HepG2 (cell line): Measurements from ENCODE around the gene TNFAIP1. TPM values are rescaled to one million over a fixed set of nuclear protein-coding genes. Genes with fewer than 3 reads are reported as not detected.

Experiments used
- ATF7 ChIP-seq, 2 experiments: fragments of 450-650 bp in 1 of 2; sonication (generic) in 1 of 2; formaldehyde crosslinking in 1 of 2; IDR thresholded peaks; 2 replicates each; pipeline versions ENCODE4 v1.4.0 to v1.6.1; 2016 to 2020; ENCODE audit warnings: antibody characterized with exemption in 1 of 2, mild to moderate bottlenecking in 1 of 2, missing genetic modification reagents in 1 of 2
- ATM ChIP-seq: fragments of 450-650 bp; IDR thresholded peaks from 2 replicates; pipeline ENCODE4 v1.7.1; 2017; ENCODE audit warnings: mild to moderate bottlenecking, borderline replicate concordance
- CC2D1A ChIP-seq: sonication (generic); formaldehyde crosslinking; IDR thresholded peaks from 2 replicates; pipeline ENCODE4 v1.8.1; 2023; ENCODE audit warnings: mild to moderate bottlenecking, missing genetic modification reagents
- FOXA1 ChIP-seq, 2 experiments: fragments of 450-650 bp in 1 of 2; sonication (generic) in 1 of 2; formaldehyde crosslinking in 1 of 2; IDR thresholded peaks; 2 replicates each; pipeline versions ENCODE4 v1.4.0 to v1.6.1; 2016 to 2020; ENCODE audit warnings: missing genetic modification reagents in 1 of 2
- GZF1 ChIP-seq: sonication (generic); formaldehyde crosslinking; IDR thresholded peaks from 2 replicates; pipeline ENCODE4 v1.5.1; 2020; ENCODE audit warnings: mild to moderate bottlenecking, missing genetic modification reagents
- HNRNPK ChIP-seq: fragments of 200-400 bp; formaldehyde crosslinking; IDR thresholded peaks from 2 replicates; pipeline ENCODE4 v1.6.1; 2018; ENCODE audit warnings: low read length, low read depth, moderate library complexity, mild to moderate bottlenecking; ENCODE audit not compliant: poor library complexity, severe bottlenecking
- HOXA3 ChIP-seq: sonication (generic); formaldehyde crosslinking; IDR thresholded peaks from 2 replicates; pipeline ENCODE4 v1.5.0; 2020; ENCODE audit warnings: missing genetic modification reagents
- HOXA9 ChIP-seq: sonication (generic); formaldehyde crosslinking; IDR thresholded peaks from 2 replicates; pipeline ENCODE4 v1.8.1; 2022; ENCODE audit warnings: missing genetic modification reagents, mild to moderate bottlenecking, moderate library complexity, borderline replicate concordance
- KDM5A ChIP-seq: fragments of 200-600 bp; sonication (generic); IDR thresholded peaks from 2 replicates; pipeline ENCODE4 v1.7.0; 2018; ENCODE audit warnings: antibody characterized with exemption, mild to moderate bottlenecking, low read length, borderline replicate concordance
- PAX8 ChIP-seq: sonication (generic); formaldehyde crosslinking; IDR thresholded peaks from 2 replicates; pipeline ENCODE4 v1.8.0; 2022; ENCODE audit warnings: mild to moderate bottlenecking, missing genetic modification reagents, borderline replicate concordance
- RAD51 ChIP-seq: fragments of 450-650 bp; IDR thresholded peaks from 2 replicates; pipeline ENCODE4 v1.6.1; 2016; ENCODE audit warnings: borderline replicate concordance
- SP1 ChIP-seq, 2 experiments: fragments of 450-650 bp in 1 of 2; sonication (generic) in 1 of 2; formaldehyde crosslinking in 1 of 2; IDR thresholded peaks; 2 replicates each; pipeline versions ENCODE4 v1.4.0 to v1.6.1; 2016 to 2020; ENCODE audit warnings: missing genetic modification reagents in 1 of 2
- TEAD2 ChIP-seq: sonication (generic); formaldehyde crosslinking; IDR thresholded peaks from 2 replicates; pipeline ENCODE4 v1.9.0; 2021; ENCODE audit warnings: missing genetic modification reagents
- ZMYM4 ChIP-seq: sonication (generic); formaldehyde crosslinking; IDR thresholded peaks from 2 replicates; pipeline ENCODE4 v1.8.1; 2023; ENCODE audit warnings: mild to moderate bottlenecking, missing genetic modification reagents
- ZNF431 ChIP-seq: sonication (generic); formaldehyde crosslinking; IDR thresholded peaks from 2 replicates; pipeline ENCODE4 v1.9.0; 2022; ENCODE audit warnings: missing genetic modification reagents, low read depth, mild to moderate bottlenecking, borderline replicate concordance
- polyA plus RNA-seq, 8 experiments: library from polyadenylated mRNA; depleted of rRNA in 3 of 8; stranded (reverse) in 7 of 8; unstranded in 1 of 8; fragments of >200 nt; fragmentation: Illumina TruSeq in 4 of 8; extraction: Trizol in 4 of 8; gene quantifications; 2 replicates each; pipeline versions ENCODE4 v1.2.1 to v1.2.3, GENCODE V29; 2011 to 2016; ENCODE audit warnings: low read depth in 4 of 8, missing spikeins in 1 of 8, mixed read lengths in 1 of 8; ENCODE audit not compliant: insufficient read depth in 1 of 8
- total RNA-seq, 5 experiments: library from RNA; depleted of rRNA; stranded (reverse); fragments of >200 nt; fragmentation: Illumina TruSeq; extraction: Trizol; gene quantifications; 2 replicates each; pipeline ENCODE4 v1.2.3, GENCODE V29; 2016; ENCODE audit warnings: low read depth in 1 of 5
- TF ChIP-seq, protein P1 (sequence below): sonication (generic); formaldehyde crosslinking; IDR thresholded peaks from 2 replicates; pipeline ENCODE4 v1.4.0; 2020; ENCODE audit warnings: missing genetic modification reagents
- TF ChIP-seq, protein P2 (sequence below): conservative IDR thresholded peaks from 2 replicates; pipeline ENCODE4 v1.6.1; 2018; ENCODE audit warnings: missing genetic modification reagents
- TF ChIP-seq, protein P3 (sequence below): sonication (generic); formaldehyde crosslinking; IDR thresholded peaks from 2 replicates; pipeline ENCODE4 v1.5.1; 2020; ENCODE audit warnings: mild to moderate bottlenecking, missing genetic modification reagents, borderline replicate concordance

Gene TNFAIP1
- total and polyA plus RNA-seq, 2 of the 13 experiments (the other 11 are each of a cell fraction or from before 2014, with no cell fraction given), result 17.5 to 40.6 TPM

DNA sequence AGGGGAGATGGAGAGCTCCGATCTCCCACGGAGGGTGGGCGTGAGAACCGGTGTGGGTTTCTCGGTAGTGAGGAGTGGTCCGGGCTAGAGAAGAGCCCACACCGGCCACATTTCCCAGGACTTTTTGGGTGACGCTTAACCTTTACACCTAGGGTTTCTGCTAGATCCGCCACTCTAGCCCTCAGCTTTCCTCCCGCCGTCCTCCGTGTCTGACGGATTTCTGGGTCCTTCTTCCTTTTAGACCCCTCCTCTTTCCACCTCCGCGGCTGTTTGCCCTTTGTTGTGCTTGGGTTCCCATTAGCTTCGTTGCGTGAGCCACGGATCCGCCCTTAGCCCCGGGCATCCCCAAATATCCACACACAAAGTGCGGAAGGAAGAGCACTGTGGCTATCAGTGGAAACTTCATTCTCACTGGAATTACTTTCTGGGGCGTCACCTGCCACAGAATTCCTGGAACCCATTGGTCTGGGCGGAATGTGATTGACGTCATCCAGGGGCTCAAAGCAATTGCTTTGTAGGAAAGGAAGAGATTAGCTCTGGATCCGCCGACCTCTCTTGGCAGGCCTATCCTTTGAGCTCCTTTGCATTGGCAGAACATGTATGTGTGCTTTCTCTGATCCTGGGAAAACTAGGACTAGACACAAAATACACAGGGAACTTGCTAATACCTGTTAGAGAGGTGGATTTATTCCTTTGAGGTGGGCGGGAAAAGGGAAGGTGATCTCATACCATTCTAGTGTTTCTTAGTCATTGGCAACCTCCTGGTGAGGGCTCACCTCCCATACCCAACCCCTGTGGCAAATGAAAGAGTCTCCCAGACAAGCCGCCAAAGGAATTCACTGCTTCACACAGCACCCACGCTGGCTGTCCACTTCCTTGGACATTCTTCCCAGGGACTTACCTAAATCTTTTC lies 654 bp downstream of the TNFAIP1 start (continued):
- peak; percentile 87 for TF ChIP-seq ATF7 (IDR thresholded peaks at IDR 0.05)
- TF ChIP-seq ATF7 (CRISPR knock-in tag; IDR thresholded peaks at IDR 0.05), result no peak
- no peak for TF ChIP-seq CC2D1A (CRISPR knock-in tag)
- no peak for TF ChIP-seq RAD51
- 0 out of 2 replicates have a peak, but pooled peaks have one; percentile 11 for TF ChIP-seq ZNF431
- no peak for TF ChIP-seq GZF1
- TF ChIP-seq, protein P1, sequence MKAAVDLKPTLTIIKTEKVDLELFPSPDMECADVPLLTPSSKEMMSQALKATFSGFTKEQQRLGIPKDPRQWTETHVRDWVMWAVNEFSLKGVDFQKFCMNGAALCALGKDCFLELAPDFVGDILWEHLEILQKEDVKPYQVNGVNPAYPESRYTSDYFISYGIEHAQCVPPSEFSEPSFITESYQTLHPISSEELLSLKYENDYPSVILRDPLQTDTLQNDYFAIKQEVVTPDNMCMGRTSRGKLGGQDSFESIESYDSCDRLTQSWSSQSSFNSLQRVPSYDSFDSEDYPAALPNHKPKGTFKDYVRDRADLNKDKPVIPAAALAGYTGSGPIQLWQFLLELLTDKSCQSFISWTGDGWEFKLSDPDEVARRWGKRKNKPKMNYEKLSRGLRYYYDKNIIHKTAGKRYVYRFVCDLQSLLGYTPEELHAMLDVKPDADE (CRISPR knock-in tag), result 0 out of 2 replicates have a peak, but pooled peaks have one; percentile 2
- TF ChIP-seq SP1 (IDR thresholded peaks at IDR 0.05), result no peak
- no peak for TF ChIP-seq SP1 (CRISPR knock-in tag; IDR thresholded peaks at IDR 0.05)
- TF ChIP-seq ATM, result no peak
- TF ChIP-seq HNRNPK, result no peak
- no peak for TF ChIP-seq ZMYM4 (CRISPR knock-in tag)
- TF ChIP-seq, protein P2, sequence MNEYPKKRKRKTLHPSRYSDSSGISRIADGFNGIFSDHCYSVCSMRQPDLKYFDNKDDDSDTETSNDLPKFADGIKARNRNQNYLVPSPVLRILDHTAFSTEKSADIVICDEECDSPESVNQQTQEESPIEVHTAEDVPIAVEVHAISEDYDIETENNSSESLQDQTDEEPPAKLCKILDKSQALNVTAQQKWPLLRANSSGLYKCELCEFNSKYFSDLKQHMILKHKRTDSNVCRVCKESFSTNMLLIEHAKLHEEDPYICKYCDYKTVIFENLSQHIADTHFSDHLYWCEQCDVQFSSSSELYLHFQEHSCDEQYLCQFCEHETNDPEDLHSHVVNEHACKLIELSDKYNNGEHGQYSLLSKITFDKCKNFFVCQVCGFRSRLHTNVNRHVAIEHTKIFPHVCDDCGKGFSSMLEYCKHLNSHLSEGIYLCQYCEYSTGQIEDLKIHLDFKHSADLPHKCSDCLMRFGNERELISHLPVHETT (CRISPR knock-in tag), result 0 out of 2 replicates have a peak, but pooled peaks have one; percentile 5
- TF ChIP-seq TEAD2 (CRISPR knock-in tag), result no peak
- 0 out of 2 replicates have a peak, but pooled peaks have one; percentile 20 for TF ChIP-seq HOXA3 (CRISPR knock-in tag)
- TF ChIP-seq, protein P3, sequence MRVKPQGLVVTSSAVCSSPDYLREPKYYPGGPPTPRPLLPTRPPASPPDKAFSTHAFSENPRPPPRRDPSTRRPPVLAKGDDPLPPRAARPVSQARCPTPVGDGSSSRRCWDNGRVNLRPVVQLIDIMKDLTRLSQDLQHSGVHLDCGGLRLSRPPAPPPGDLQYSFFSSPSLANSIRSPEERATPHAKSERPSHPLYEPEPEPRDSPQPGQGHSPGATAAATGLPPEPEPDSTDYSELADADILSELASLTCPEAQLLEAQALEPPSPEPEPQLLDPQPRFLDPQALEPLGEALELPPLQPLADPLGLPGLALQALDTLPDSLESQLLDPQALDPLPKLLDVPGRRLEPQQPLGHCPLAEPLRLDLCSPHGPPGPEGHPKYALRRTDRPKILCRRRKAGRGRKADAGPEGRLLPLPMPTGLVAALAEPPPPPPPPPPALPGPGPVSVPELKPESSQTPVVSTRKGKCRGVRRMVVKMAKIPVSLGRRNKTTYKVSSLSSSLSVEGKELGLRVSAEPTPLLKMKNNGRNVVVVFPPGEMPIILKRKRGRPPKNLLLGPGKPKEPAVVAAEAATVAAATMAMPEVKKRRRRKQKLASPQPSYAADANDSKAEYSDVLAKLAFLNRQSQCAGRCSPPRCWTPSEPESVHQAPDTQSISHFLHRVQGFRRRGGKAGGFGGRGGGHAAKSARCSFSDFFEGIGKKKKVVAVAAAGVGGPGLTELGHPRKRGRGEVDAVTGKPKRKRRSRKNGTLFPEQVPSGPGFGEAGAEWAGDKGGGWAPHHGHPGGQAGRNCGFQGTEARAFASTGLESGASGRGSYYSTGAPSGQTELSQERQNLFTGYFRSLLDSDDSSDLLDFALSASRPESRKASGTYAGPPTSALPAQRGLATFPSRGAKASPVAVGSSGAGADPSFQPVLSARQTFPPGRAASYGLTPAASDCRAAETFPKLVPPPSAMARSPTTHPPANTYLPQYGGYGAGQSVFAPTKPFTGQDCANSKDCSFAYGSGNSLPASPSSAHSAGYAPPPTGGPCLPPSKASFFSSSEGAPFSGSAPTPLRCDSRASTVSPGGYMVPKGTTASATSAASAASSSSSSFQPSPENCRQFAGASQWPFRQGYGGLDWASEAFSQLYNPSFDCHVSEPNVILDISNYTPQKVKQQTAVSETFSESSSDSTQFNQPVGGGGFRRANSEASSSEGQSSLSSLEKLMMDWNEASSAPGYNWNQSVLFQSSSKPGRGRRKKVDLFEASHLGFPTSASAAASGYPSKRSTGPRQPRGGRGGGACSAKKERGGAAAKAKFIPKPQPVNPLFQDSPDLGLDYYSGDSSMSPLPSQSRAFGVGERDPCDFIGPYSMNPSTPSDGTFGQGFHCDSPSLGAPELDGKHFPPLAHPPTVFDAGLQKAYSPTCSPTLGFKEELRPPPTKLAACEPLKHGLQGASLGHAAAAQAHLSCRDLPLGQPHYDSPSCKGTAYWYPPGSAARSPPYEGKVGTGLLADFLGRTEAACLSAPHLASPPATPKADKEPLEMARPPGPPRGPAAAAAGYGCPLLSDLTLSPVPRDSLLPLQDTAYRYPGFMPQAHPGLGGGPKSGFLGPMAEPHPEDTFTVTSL (CRISPR knock-in tag), result no peak
- TF ChIP-seq KDM5A, result 0 out of 2 replicates have a peak, but pooled peaks have one; percentile 11
- TF ChIP-seq HOXA9 (CRISPR knock-in tag), result no peak
- TF ChIP-seq PAX8 (CRISPR knock-in tag), result 0 out of 2 replicates have a peak, but pooled peaks have one; percentile 3
- no peak for TF ChIP-seq FOXA1 (IDR thresholded peaks at IDR 0.05)
- no peak for TF ChIP-seq FOXA1 (CRISPR knock-in tag; IDR thresholded peaks at IDR 0.05)
